SJCRH30 (cell line): ENCODE data around the gene WDR46. TPM values are rescaled to one million over a fixed set of nuclear protein-coding genes. Genes with fewer than 3 reads are reported as not detected.
"Not testable (repeated sequence)": the region's sequence is repeated elsewhere in the genome, so short reads cannot be mapped to it uniquely, and the experiment has no call there.

Experiments
- DNase-seq, 2 experiments: peaks; one replicate each; pipeline ENCODE4 v3.0.0-alpha.2; 2015 to 2020
- H3K27ac ChIP-seq: fragments of 250-450 bp; sonication (Bioruptor Pico); 2 replicates; pipeline ENCODE4 v1.5.1; 2020; ENCODE audit warnings: mild to moderate bottlenecking, moderate library complexity
- H3K27me3 ChIP-seq: fragments of 250-450 bp; sonication (Bioruptor Pico); 2 replicates; pipeline ENCODE4 v1.5.1; 2020; ENCODE audit warnings: mild to moderate bottlenecking, moderate library complexity
- H3K36me3 ChIP-seq: fragments of 250-450 bp; sonication (Bioruptor Pico); 2 replicates; pipeline ENCODE4 v1.5.1; 2020; ENCODE audit warnings: mild to moderate bottlenecking, moderate library complexity
- H3K4me1 ChIP-seq: fragments of 250-450 bp; sonication (Bioruptor Pico); 2 replicates; pipeline ENCODE4 v1.5.1; 2020; ENCODE audit warnings: mild to moderate bottlenecking, moderate library complexity
- H3K4me3 ChIP-seq: fragments of 250-450 bp; sonication (Bioruptor Pico); 2 replicates; pipeline ENCODE4 v1.5.1; 2020; ENCODE audit warnings: mild to moderate bottlenecking, moderate library complexity
- H3K9me3 ChIP-seq: fragments of 250-450 bp; sonication (Bioruptor Pico); replicated peaks from 2 replicates; pipeline ENCODE4 v1.5.1; 2020; ENCODE audit warnings: mild to moderate bottlenecking, moderate library complexity
- total RNA-seq: library from RNA; depleted of rRNA; stranded (reverse); fragments of >200 nt; shearing (Covaris generic); gene quantifications from 2 replicates; pipeline ENCODE4 v1.2.3, GENCODE V29; 2014

The WDR46 gene
- total RNA-seq, 1 experiment from 2014 or later, result 61.5 TPM

GRCh38 chr6:33280539-33280938, 8.5 kb downstream of the WDR46 start:
- Histone ChIP-seq H3K27ac (no peak overlapping the region), H3K36me3 (peaks cover 42% of the 10 kb centered on the region), H3K4me3 (no peak overlapping the region), H3K27me3 (no peaks in the 10 kb centered on the region), H3K4me1 (no peaks in the 10 kb centered on the region), H3K9me3 (no peaks in the 10 kb centered on the region)
- no peak for DNase-seq

- H3K9me3 ChIP-seq, result no peaks in the 10 kb centered on the region
- peak; percentile 74 to 80 for DNase-seq
- H3K4me3 ChIP-seq, result no peak overlapping the region
- H3K27ac ChIP-seq, result no peak overlapping the region
- no peaks in the 10 kb centered on the region for H3K4me1 ChIP-seq
- no peaks in the 10 kb centered on the region for H3K27me3 ChIP-seq
- peaks cover 47% of the 10 kb centered on the region for H3K36me3 ChIP-seq
Observed at GRCh38 chr6:33279971-33280511, 9.0 kb downstream of the WDR46 start.

GRCh38 chr6:33279257-33279695, 9.8 kb downstream of the WDR46 start:
- H3K4me3 ChIP-seq, result no peak overlapping the region
- H3K4me1 ChIP-seq, result peaks cover 4% of the 10 kb centered on the region; the same call in 1 of the 2 replicates
- H3K36me3 ChIP-seq, result peaks cover 50% of the 10 kb centered on the region
- no peak for DNase-seq
- H3K9me3 ChIP-seq, result no peaks in the 10 kb centered on the region
- H3K27ac ChIP-seq, result no peak overlapping the region
- H3K27me3 ChIP-seq, result no peaks in the 10 kb centered on the region

GRCh38 chr6:33278810-33279209, 10.2 kb downstream of the WDR46 start:
- H3K27me3 ChIP-seq, result no peaks in the 10 kb centered on the region
- no peak overlapping the region for H3K4me3 ChIP-seq
- H3K9me3 ChIP-seq, result no peaks in the 10 kb centered on the region
- peaks cover 52% of the 10 kb centered on the region for H3K36me3 ChIP-seq
- no peak overlapping the region for H3K27ac ChIP-seq
- DNase-seq, result no peak
- H3K4me1 ChIP-seq, result peaks cover 4% of the 10 kb centered on the region; the same call in 1 of the 2 replicates

- H3K36me3 ChIP-seq, result peaks cover 52% of the 10 kb centered on the region
- H3K27ac ChIP-seq, result no peak overlapping the region
- no peak for DNase-seq
- H3K9me3 ChIP-seq, result no peaks in the 10 kb centered on the region
- no peaks in the 10 kb centered on the region for H3K27me3 ChIP-seq
- no peak overlapping the region for H3K4me3 ChIP-seq
- H3K4me1 ChIP-seq, result peaks cover 4% of the 10 kb centered on the region
Observed at GRCh38 chr6:33278392-33278741, 10.7 kb downstream of the WDR46 start.

GRCh38 chr6:33277663-33278391, 11.2 kb downstream of the WDR46 start:
- no peak overlapping the region for H3K4me3 ChIP-seq
- no peak overlapping the region for H3K27ac ChIP-seq

GRCh38 chr6:33276864-33277662, 12.0 kb downstream of the WDR46 start, which contains the start of gene B3GALT4:
B3GALT4 (plus strand) TSS chr6:33277123; CDS start chr6:33277420, 297 bp downstream.
- Histone ChIP-seq H3K27ac (no peak within 1 kb of the TSS), H3K36me3 (peaks cover 61% of the 10 kb centered on the region)

More at GRCh38 chr6:33277663-33278391, 11.2 kb downstream of the WDR46 start:
- H3K9me3 ChIP-seq, result no peaks in the 10 kb centered on the region
- no peaks in the 10 kb centered on the region for H3K27me3 ChIP-seq
- DNase-seq, result peak in 1 of 2 experiments; percentile 29
- peaks cover 54% of the 10 kb centered on the region for H3K36me3 ChIP-seq
- peaks cover 7% of the 10 kb centered on the region for H3K4me1 ChIP-seq

GRCh38 chr6:33276581-33276863, 12.5 kb downstream of the WDR46 start:
- H3K9me3 ChIP-seq, result no peaks in the 10 kb centered on the region
- peaks cover 7% of the 10 kb centered on the region for H3K4me1 ChIP-seq
- H3K27ac ChIP-seq, result no peak overlapping the region
- peaks cover 61% of the 10 kb centered on the region for H3K36me3 ChIP-seq
- no peak for DNase-seq
- H3K4me3 ChIP-seq, result no peak overlapping the region
- H3K27me3 ChIP-seq, result no peaks in the 10 kb centered on the region

More at GRCh38 chr6:33276864-33277662, 12.0 kb downstream of the WDR46 start, which contains the start of gene B3GALT4:
- peak; percentile 42 to 43 for DNase-seq
- Histone ChIP-seq H3K4me1 (peaks cover 7% of the 10 kb centered on the region), H3K27me3 (no peaks in the 10 kb centered on the region), H3K4me3 (no peak within 1 kb of the TSS), H3K9me3 (no peaks in the 10 kb centered on the region)

- not testable (repeated sequence) for H3K4me1 ChIP-seq, H3K27me3 ChIP-seq, H3K4me3 ChIP-seq, H3K9me3 ChIP-seq, H3K27ac ChIP-seq, DNase-seq
- H3K36me3 ChIP-seq, result peaks cover 61% of the 10 kb centered on the region
Observed at GRCh38 chr6:33275795-33276580, 13.1 kb downstream of the WDR46 start.

- H3K27me3 ChIP-seq, result no peaks in the 10 kb centered on the region
- peaks cover 7% of the 10 kb centered on the region for H3K4me1 ChIP-seq
- H3K4me3 ChIP-seq, result peak overlapping the region; percentile 72; the same call in 1 of the 2 replicates
- no peak for DNase-seq
- no peak overlapping the region for H3K27ac ChIP-seq
- no peaks in the 10 kb centered on the region for H3K9me3 ChIP-seq
- peaks cover 54% of the 10 kb centered on the region for H3K36me3 ChIP-seq
Observed at GRCh38 chr6:33273924-33274902, 14.8 kb downstream of the WDR46 start.

GRCh38 chr6:33273129-33273923, 15.7 kb downstream of the WDR46 start:
- H3K4me1 ChIP-seq, result peaks cover 7% of the 10 kb centered on the region

GRCh38 chr6:33272275-33273128, 16.5 kb downstream of the WDR46 start:
- Histone ChIP-seq H3K36me3 (peaks cover 48% of the 10 kb centered on the region), H3K27me3 (no peaks in the 10 kb centered on the region), H3K9me3 (no peaks in the 10 kb centered on the region), H3K4me3 (peak overlapping the region; percentile 72), H3K27ac (peak overlapping the region; percentile 84), H3K4me1 (peaks cover 7% of the 10 kb centered on the region)
- DNase-seq, result no peak

More at GRCh38 chr6:33273129-33273923, 15.7 kb downstream of the WDR46 start:
- H3K27me3 ChIP-seq, result no peaks in the 10 kb centered on the region
- no peak for DNase-seq
- H3K4me3 ChIP-seq, result peak overlapping the region; percentile 72
- H3K9me3 ChIP-seq, result no peaks in the 10 kb centered on the region
- H3K27ac ChIP-seq, result peak overlapping the region; percentile 84
- peaks cover 52% of the 10 kb centered on the region for H3K36me3 ChIP-seq
